ENCODE measurements around the gene HTR3A.

- no peak for TF ChIP-seq ZNF37A (tag by site-specific recombination; IDR thresholded peaks at IDR 0.05)
- TF ChIP-seq ZBTB44 (tag by site-specific recombination; IDR thresholded peaks at IDR 0.05): no peak
- no peak for TF ChIP-seq CTCF (tag by site-specific recombination; IDR thresholded peaks at IDR 0.05)
- TF ChIP-seq, protein P1, sequence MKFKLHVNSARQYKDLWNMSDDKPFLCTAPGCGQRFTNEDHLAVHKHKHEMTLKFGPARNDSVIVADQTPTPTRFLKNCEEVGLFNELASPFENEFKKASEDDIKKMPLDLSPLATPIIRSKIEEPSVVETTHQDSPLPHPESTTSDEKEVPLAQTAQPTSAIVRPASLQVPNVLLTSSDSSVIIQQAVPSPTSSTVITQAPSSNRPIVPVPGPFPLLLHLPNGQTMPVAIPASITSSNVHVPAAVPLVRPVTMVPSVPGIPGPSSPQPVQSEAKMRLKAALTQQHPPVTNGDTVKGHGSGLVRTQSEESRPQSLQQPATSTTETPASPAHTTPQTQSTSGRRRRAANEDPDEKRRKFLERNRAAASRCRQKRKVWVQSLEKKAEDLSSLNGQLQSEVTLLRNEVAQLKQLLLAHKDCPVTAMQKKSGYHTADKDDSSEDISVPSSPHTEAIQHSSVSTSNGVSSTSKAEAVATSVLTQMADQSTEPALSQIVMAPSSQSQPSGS (tag by site-specific recombination; IDR thresholded peaks at IDR 0.05; ENCODE audit: low read depth): 0 out of 2 replicates have a peak, but pooled peaks have one; percentile 25
- TF ChIP-seq ZNF311 (tag by site-specific recombination; IDR thresholded peaks at IDR 0.05; ENCODE audit: borderline replicate concordance): no peak
- TF ChIP-seq YY1 (tag by site-specific recombination; IDR thresholded peaks at IDR 0.05): no peak
- TF ChIP-seq, protein P2, sequence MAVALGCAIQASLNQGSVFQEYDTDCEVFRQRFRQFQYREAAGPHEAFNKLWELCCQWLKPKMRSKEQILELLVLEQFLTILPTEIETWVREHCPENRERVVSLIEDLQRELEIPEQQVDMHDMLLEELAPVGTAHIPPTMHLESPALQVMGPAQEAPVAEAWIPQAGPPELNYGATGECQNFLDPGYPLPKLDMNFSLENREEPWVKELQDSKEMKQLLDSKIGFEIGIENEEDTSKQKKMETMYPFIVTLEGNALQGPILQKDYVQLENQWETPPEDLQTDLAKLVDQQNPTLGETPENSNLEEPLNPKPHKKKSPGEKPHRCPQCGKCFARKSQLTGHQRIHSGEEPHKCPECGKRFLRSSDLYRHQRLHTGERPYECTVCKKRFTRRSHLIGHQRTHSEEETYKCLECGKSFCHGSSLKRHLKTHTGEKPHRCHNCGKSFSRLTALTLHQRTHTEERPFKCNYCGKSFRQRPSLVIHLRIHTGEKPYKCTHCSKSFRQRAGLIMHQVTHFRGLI (tag by site-specific recombination; IDR thresholded peaks at IDR 0.05): no peak
These were observed 22.8 kb upstream of the HTR3A start for GRCh38 chr11:113952070-113952469.

Data from HEK293 (cell line).